Islet of Langerhans (tissue), 1 donor: ENCODE results near the gene SNRNP48.

Experiments
- FAIRE-seq: peaks from one replicate; lab custom pipeline; 2011; peaks lifted over from hg19 to GRCh38; lab: Jason Lieb, UNC

SNRNP48 gene

GRCh38 chr6:7589949-7590917 is at the start of gene SNRNP48:
Gene SNRNP48, plus strand, starts transcription at chr6:7590198. Its CDS starts 60 bp downstream, at chr6:7590258.
- FAIRE-seq, result peak; percentile 88

DNA sequence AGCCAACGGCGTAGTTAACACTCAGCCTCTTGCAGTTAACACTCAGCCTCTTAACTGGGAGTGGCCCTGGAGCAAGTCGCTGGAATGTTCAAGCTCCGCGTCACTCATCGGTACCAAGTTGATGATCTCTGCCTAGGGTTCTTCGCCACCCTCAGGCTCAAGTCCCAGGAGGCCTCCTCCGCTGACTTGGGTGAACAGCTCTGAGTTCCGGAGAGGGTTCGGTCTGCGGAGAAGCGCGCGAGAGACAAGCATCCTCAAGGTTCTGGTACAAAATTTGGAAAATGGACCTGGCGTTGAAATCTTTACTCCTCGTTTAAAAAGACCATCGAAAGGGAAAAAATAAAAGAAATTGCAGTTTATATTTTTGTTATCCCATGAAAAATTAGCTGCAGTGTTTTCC is 49.4 kb upstream of the SNRNP48 start:
- FAIRE-seq, result no peak

DNA sequence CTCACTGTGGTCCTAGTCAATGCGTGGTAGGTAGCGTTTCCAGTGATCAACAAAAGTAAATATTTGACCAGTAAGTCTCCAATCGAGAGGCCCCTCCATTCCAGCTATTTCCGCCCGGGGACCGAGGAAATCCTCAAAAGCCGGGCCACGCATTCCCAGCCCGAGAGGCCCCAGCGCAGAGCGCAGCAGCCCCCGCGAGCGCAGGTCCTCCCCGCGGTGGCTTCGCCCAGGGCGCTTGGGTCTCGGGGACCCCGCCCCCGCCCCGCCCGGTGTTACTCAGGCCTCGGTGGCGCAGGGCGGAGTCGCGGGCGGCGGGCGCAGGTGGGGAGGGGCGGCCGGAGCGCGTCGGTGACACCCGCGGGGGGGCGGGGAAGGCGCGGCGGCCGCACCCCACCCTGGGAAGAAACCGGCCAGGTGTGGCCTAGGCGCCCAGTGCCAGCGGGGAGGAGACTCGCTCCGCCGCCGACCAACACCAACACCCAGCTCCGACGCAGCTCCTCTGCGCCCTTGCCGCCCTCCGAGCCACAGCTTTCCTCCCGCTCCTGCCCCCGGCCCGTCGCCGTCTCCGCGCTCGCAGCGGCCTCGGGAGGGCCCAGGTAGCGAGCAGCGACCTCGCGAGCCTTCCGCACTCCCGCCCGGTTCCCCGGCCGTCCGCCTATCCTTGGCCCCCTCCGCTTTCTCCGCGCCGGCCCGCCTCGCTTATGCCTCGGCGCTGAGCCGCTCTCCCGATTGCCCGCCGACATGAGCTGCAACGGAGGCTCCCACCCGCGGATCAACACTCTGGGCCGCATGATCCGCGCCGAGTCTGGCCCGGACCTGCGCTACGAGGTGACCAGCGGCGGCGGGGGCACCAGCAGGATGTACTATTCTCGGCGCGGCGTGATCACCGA is 48.6 kb upstream of the SNRNP48 start, which contains the start of gene DSP:
Gene DSP (plus strand): TSS at position 497 of the 890 bp plus-strand sequence. CDS start 245 bp downstream, at position 742.
- FAIRE-seq, result no peak

DNA sequence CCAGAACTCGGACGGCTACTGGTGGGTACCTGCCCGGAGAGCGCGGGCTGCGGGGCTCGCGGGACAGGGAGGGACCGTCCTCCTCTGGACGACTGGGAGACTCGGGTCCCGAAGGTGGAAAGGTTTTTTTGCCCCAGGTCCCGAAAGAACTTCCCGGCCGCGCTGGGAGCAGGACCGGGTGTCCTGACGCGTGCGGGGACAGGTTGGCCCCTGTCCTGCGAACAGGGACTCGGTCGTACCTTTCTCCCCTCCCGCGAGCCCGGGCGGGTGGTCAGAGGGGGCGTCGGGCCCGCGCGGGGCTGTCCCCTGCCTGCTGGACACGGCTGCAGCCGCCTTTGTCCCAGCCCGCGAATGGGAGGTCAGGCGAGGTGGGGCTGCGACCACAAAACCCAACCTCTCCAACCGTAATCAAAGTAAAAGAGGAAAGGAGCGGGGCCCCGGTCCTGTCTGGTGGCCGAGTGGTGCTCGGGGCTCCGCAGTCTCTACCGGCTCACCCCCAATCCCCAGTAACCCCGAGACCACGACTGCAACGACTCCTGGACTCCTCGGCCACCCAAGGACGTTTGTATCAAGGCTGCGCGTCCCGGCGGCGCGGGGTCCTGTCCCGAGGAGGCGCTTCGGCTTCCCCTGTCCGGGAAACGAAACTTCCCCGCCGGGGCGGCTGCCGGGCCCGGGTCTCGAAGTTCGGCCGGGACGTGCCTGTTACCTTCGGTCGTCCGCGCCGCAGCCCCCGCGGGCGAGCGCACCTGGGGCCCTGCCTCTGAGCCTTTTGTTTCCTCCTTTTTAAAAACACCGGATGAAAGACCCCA is 47.7 kb upstream of the SNRNP48 start:
- FAIRE-seq, result no peak

DNA sequence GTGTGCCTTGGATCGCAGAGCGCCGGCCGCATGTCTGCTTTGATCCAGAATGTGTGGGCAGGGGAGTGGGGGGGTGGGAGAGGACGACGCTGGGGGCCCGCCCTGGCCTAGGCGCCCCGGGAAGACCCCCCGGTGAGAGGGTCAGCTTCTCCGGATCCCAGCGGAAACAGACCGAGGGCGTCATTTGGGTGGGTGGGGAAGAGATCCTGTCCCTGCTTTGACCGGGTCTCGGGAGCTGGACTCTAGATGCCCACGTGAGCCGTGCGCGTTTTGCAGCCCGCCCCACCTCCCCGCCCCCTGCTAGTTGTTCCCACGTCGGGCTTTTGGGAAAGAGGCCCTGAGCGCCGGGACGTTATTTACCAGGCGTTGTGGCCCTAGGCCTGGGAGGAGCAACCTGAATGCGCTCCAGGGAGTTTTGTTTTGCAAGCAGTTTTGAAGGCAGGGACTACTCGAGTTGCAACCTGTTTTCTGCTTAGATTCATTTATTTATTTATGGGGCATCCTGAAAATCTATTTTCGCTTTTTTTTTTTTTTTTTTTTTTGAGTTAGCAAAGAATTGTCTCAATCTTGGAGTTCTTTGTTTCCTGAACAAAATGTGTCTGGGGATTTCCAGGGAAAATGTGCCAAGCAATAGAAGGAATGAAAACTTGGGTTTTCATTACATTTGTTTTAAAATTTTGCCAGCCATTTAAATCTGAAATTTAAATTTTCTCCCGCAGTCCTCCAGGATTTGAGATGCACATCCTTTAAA is 46.9 kb upstream of the SNRNP48 start:
- peak; percentile 45 for FAIRE-seq

- FAIRE-seq, result no peak
Measured at GRCh38 chr6:7543789-7544424, 46.1 kb upstream of the SNRNP48 start.

DNA sequence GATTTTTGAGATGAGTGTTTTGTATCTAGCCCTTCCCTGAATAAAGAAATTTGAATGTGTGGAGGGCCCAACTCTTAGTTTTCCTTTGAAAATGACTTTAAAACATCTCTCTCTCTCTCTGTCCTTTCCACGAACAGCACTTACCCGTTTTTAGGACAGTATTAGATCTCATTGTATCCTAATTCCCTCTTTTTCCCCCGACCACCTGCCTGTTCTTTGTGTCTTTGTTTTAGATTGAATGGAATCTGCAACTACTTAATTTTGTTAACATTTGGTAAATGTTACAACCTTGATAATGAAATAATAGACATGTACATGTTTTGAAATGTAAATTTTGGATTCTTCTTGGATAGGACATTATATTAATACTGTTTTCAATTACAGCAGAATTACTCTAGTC is 45.4 kb upstream of the SNRNP48 start:
- FAIRE-seq, result peak; percentile 69

- FAIRE-seq, result no peak
Measured at GRCh38 chr6:7545316-7546019, 44.5 kb upstream of the SNRNP48 start.

- no peak for FAIRE-seq
Measured at GRCh38 chr6:7546020-7546369, 44.0 kb upstream of the SNRNP48 start.

DNA sequence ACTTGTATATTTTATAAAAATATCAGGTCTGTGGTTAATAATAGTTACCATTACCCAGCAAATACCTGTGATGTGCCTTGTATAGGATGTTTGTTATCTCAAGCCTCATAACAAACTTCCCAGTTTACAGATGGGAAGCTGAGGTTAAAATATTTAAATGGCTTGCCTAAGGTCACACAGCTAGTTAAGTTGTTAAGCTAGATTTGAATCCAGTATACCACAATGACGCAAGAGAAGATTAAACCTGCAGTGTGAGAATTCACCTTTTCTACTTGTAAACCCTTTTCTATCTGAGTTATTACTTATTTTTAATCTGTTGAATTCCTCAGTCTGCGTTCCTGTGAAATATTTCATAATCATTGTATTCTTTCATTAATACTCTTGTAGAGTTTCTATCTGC is 43.6 kb upstream of the SNRNP48 start:
- no peak for FAIRE-seq

DNA sequence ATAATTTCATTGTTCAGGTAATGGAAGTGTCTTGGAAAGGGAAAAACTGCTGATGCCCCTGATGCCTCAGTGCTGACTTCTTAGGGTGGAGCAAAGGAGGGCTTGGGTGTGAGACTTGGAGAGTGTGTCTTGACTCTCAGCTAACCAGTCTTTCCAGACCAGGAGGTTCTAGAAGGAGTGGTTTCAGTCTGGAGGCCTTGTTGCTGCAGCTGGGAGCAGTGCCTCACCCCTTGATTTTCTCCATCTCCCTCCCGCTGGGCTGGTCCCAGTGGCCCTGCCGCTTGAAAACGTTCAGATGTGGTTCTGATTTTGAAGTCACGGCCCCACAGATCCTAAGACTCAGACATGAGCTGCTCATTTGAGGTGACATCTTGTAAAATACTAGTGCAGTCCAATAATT is 43.1 kb upstream of the SNRNP48 start:
- no peak for FAIRE-seq

GRCh38 chr6:7547315-7547714 is 42.7 kb upstream of the SNRNP48 start:
- FAIRE-seq, result no peak

GRCh38 chr6:7550433-7550801 is 39.6 kb upstream of the SNRNP48 start:
- FAIRE-seq, result peak; percentile 96

DNA sequence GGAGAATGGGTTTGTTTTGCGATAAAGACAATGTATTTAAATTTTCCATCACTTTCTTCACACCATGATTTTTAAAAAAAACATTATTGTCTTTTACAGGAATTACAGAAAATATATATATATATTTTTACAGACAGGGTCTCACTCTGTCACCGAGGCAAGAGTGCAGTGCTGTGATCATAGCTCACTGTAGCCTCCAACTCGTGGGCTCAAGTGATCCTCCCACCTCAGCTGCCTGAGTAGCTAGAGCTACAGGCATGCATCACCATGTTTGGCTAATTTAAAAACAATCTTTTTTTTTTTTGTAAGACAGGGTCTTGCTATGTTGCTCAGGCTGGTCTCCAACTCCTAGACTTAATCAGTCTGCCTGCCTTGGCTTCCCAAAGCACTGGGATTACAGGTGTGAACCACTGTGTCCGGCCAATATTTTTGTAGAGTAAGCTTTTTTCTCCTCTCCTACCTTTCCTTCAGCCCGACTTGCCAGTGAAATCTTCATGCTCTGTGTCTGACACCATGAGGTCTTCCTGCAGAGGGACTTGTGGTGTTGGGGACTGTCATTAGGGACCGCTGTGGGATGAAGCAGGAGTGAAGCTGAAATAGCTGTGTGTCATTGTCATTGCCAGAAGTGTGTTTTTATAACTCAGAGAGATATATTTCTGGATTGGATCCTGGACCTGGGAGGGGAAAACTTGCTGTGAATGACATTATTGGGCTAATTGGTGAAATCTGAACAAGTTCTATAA is 35.3 kb upstream of the SNRNP48 start:
- no peak for FAIRE-seq

DNA sequence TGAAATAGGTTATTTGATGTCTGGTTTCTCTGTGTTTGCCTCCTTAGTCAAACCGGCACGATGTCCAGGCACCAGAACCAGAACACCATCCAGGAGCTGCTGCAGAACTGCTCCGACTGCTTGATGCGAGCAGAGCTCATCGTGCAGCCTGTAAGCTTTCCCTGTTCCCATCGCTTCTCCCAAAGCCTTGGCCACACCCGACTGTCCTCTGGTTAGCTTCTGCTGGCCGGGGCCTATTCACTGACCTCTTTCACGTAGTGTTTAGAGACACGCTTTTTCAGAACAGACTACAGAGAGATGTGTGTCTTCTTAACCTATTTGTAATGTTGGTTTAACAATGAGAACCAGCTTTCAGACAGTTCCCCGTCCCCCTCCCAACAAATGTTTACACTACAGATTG is 34.3 kb upstream of the SNRNP48 start:
- peak; percentile 5 for FAIRE-seq

- FAIRE-seq, result no peak
Measured at GRCh38 chr6:7556394-7557106, 33.4 kb upstream of the SNRNP48 start.

DNA sequence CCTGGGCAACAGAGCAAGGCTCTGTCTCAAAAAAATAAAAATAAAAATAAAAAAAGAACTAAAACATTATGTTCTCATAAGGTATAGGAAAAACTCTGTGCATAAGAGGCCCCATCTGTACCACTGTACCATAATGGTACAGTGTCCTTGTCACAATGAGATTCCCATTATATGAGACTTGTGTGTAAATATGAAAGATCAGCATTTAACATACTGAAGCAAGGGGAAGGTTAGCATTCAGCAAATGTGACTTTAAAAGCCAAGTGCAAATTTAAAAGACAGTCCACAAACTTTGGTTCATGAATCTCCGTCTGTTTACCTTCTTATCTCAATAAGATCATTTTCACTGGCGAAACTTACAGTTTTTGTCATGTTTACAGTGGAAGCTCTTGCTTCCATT is 32.3 kb upstream of the SNRNP48 start:
- no peak for FAIRE-seq

- no peak for FAIRE-seq
Measured at GRCh38 chr6:7558781-7559180, 31.2 kb upstream of the SNRNP48 start.

DNA sequence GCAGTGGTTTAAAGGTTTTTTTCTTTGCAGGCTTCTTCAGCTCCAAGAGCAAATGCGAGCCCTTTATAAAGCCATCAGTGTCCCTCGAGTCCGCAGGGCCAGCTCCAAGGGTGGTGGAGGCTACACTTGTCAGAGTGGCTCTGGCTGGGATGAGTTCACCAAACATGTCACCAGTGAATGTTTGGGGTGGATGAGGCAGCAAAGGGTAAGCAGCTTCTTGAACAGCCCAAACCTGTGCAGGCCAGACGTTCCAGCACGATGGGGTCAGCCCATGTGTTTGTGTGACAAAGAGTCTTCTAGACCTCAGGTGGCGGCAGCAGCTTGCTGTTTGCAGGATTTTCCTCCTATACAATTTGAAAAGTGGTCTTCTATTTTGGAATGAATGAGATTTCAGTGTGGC is 30.8 kb upstream of the SNRNP48 start:
- no peak for FAIRE-seq
